ENCODE results near the gene SYTL3.

DNA sequence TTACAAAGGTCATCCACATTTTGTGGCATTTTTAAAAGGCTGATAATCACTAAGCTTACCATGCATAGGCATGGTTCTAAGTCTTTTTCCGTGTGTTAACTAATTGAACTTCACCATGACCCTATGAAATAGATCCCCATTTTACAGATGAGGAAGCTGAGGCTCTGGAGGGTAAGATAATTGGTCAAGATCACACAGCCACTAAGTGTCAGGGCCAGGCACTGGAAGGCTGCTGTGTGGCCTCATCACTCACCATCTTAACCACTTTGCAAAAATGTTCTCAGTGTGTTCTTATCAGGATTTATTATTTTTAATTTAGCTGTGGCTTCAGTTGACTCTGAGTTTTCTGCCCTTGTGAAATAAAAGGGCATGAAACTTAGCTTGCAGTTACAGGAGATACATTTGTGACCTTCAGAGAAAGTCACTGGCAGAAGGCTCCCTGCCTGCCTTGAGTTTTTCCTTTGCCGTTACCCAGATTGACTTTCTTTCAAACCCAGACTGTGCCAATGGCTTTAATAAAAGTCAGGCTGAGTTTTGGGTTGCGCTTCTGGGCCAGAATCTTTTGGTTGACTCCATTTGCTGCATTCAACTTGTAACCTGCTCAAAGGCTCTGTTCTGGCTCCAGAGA is 87.3 kb downstream of the SYTL3 start:
- no peak for TF ChIP-seq POLR2A (IDR thresholded peaks at IDR 0.05; ENCODE audit: low read depth, low read length)
- TF ChIP-seq POLR2AphosphoS5 (IDR thresholded peaks at IDR 0.05; ENCODE audit: low read depth, low read length): no peak
- no peak for TF ChIP-seq SPI1 (IDR thresholded peaks at IDR 0.05; ENCODE audit: low read depth, low read length)
- no peak for TF ChIP-seq TAF1 (IDR thresholded peaks at IDR 0.05; ENCODE audit: low read depth, low read length)
- no peak for TF ChIP-seq PAX5 (IDR thresholded peaks at IDR 0.05; ENCODE audit: insufficient read depth, low read length, severe bottlenecking)
- TF ChIP-seq POU2F2 (IDR thresholded peaks at IDR 0.05; ENCODE audit: low read depth, low read length): no peak
